ENCODE results near the gene ALCAM.

- no peak for TF ChIP-seq CTCF (IDR thresholded peaks at IDR 0.05)
- TF ChIP-seq, protein P1, sequence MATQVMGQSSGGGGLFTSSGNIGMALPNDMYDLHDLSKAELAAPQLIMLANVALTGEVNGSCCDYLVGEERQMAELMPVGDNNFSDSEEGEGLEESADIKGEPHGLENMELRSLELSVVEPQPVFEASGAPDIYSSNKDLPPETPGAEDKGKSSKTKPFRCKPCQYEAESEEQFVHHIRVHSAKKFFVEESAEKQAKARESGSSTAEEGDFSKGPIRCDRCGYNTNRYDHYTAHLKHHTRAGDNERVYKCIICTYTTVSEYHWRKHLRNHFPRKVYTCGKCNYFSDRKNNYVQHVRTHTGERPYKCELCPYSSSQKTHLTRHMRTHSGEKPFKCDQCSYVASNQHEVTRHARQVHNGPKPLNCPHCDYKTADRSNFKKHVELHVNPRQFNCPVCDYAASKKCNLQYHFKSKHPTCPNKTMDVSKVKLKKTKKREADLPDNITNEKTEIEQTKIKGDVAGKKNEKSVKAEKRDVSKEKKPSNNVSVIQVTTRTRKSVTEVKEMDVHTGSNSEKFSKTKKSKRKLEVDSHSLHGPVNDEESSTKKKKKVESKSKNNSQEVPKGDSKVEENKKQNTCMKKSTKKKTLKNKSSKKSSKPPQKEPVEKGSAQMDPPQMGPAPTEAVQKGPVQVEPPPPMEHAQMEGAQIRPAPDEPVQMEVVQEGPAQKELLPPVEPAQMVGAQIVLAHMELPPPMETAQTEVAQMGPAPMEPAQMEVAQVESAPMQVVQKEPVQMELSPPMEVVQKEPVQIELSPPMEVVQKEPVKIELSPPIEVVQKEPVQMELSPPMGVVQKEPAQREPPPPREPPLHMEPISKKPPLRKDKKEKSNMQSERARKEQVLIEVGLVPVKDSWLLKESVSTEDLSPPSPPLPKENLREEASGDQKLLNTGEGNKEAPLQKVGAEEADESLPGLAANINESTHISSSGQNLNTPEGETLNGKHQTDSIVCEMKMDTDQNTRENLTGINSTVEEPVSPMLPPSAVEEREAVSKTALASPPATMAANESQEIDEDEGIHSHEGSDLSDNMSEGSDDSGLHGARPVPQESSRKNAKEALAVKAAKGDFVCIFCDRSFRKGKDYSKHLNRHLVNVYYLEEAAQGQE (IDR thresholded peaks at IDR 0.05; ENCODE audit: insufficient read depth in 1 of 2, low read depth in 2 of 2, low read length in 1 of 2): no peak
- no peak for TF ChIP-seq TCF7L2 (IDR thresholded peaks at IDR 0.05; ENCODE audit: low read depth, low read length)
These were observed 11.2 kb upstream of the ALCAM start for GRCh38 chr3:105355408-105356061.

All from Panc1 (cell line).